Smooth muscle cell (in vitro differentiated cells): ENCODE results near the gene TRIO. TPM values are rescaled to one million over a fixed set of nuclear protein-coding genes. Genes with fewer than 3 reads are reported as not detected.

Experiments used
- DNase-seq: peaks from one replicate; lab custom pipeline; 2025; ENCODE audit not compliant: unreplicated experiment; lab: John Stamatoyannopoulos, UW
- H2AFZ ChIP-seq: fragments of 200-600 bp; sonication (generic); 2 replicates; pipeline ENCODE4 v1.6.0; 2016; ENCODE audit warnings: antibody characterized with exemption, low read depth, mild to moderate bottlenecking
- H3F3A ChIP-seq: fragments of 200-600 bp; sonication (generic); 2 replicates; pipeline ENCODE4 v1.6.0; 2017; ENCODE audit warnings: antibody characterized with exemption, low read depth
- H3K27ac ChIP-seq: fragments of 200-600 bp; sonication (generic); 2 replicates; pipeline ENCODE4 v1.5.1; 2016; ENCODE audit warnings: low read depth, mild to moderate bottlenecking
- H3K27me3 ChIP-seq: fragments of 200-600 bp; sonication (generic); 2 replicates; pipeline ENCODE4 v1.6.1; 2016; ENCODE audit warnings: low read depth, mild to moderate bottlenecking
- H3K36me3 ChIP-seq: fragments of 200-600 bp; sonication (generic); 2 replicates; pipeline ENCODE4 v1.5.1; 2016; ENCODE audit warnings: low read depth
- H3K4me1 ChIP-seq: fragments of 200-600 bp; sonication (generic); 2 replicates; pipeline ENCODE4 v1.5.1; 2016; ENCODE audit warnings: low read depth
- H3K4me2 ChIP-seq: fragments of 200-600 bp; sonication (generic); 2 replicates; pipeline ENCODE4 v1.6.0; 2016; ENCODE audit warnings: mild to moderate bottlenecking
- H3K4me3 ChIP-seq: fragments of 200-600 bp; sonication (generic); 2 replicates; pipeline ENCODE4 v1.5.1; 2016; ENCODE audit warnings: mild to moderate bottlenecking
- H3K79me2 ChIP-seq: fragments of 200-600 bp; sonication (generic); 2 replicates; pipeline ENCODE4 v1.6.0; 2016; ENCODE audit warnings: low read depth, mild to moderate bottlenecking
- H3K9ac ChIP-seq: fragments of 200-600 bp; sonication (generic); 2 replicates; pipeline ENCODE4 v1.6.0; 2016; ENCODE audit warnings: low read depth
- H3K9me3 ChIP-seq: fragments of 200-600 bp; sonication (generic); replicated peaks from 2 replicates; pipeline ENCODE4 v1.5.1; 2016; ENCODE audit warnings: low read depth
- H4K20me1 ChIP-seq: fragments of 200-600 bp; sonication (generic); 2 replicates; pipeline ENCODE4 v1.6.0; 2016; ENCODE audit warnings: low read depth
- CTCF ChIP-seq: fragments of 200-600 bp; sonication (generic); IDR thresholded peaks from 2 replicates; pipeline ENCODE4 v1.5.1; 2017; ENCODE audit warnings: borderline replicate concordance, mild to moderate bottlenecking, antibody characterized with exemption; ENCODE audit not compliant: insufficient read depth, poor library complexity, severe bottlenecking
- WGBS: methylation state at CpG from one replicate; pipeline ENCODE4 v1.1.7; 2016; ENCODE audit warnings: low lambda C conversion rate; 5-methylcytosine and 5-hydroxymethylcytosine counted together
- polyA plus RNA-seq: library from polyadenylated mRNA; unstranded; fragments of >200 nt; fragmentation: Nextera tagmentation; extraction: Ambion mirVana; gene quantifications from 2 replicates; pipeline ENCODE4 v1.2.1, GENCODE V29; 2016
- total RNA-seq: library from RNA; depleted of rRNA; stranded (reverse); fragments of >200 nt; gene quantifications from 2 replicates; pipeline ENCODE4 v1.2.3, GENCODE V29; 2014

Gene TRIO
- total and polyA plus RNA-seq, 2 experiments from 2014 or later: 10.2 to 118 TPM

GRCh38 chr5:14256756-14257393 lies 113.7 kb downstream of the TRIO start:
- Histone ChIP-seq H3K79me2 (peaks cover 100% of the 10 kb centered on the region), H3K4me3 (no peak overlapping the region), H4K20me1 (peaks cover 97% of the 10 kb centered on the region), H2AFZ (no peak overlapping the region), H3K4me2 (no peak overlapping the region), H3K9ac (no peak overlapping the region), H3K9me3 (no peaks in the 10 kb centered on the region), H3F3A (no peaks in the 10 kb centered on the region), H3K36me3 (no peaks in the 10 kb centered on the region), H3K27ac (no peak overlapping the region), H3K27me3 (no peaks in the 10 kb centered on the region), H3K4me1 (peaks cover 42% of the 10 kb centered on the region)
- no peak for DNase-seq
- 90% methylated on average over 11 of the region's 11 CpGs for WGBS
- no peak for TF ChIP-seq CTCF

- H3K27ac ChIP-seq: no peak overlapping the region
- TF ChIP-seq CTCF: no peak
- H3K4me3 ChIP-seq: no peak overlapping the region
- no peak overlapping the region for H2AFZ ChIP-seq
- peaks cover 42% of the 10 kb centered on the region for H3K4me1 ChIP-seq
- no peaks in the 10 kb centered on the region for H3F3A ChIP-seq
- WGBS: 83% methylated on average over 7 of the region's 7 CpGs
- H3K9me3 ChIP-seq: no peaks in the 10 kb centered on the region
- H3K36me3 ChIP-seq: no peaks in the 10 kb centered on the region
- no peak overlapping the region for H3K9ac ChIP-seq
- no peak overlapping the region for H3K4me2 ChIP-seq
- DNase-seq: no peak
- no peaks in the 10 kb centered on the region for H3K27me3 ChIP-seq
- H4K20me1 ChIP-seq: peaks cover 97% of the 10 kb centered on the region
- peaks cover 100% of the 10 kb centered on the region for H3K79me2 ChIP-seq
Measured at GRCh38 chr5:14257995-14258403, 114.9 kb downstream of the TRIO start.

GRCh38 chr5:14258840-14259239 lies 115.7 kb downstream of the TRIO start:
- Histone ChIP-seq H3K9me3 (no peaks in the 10 kb centered on the region), H3K4me1 (peaks cover 42% of the 10 kb centered on the region), H3K4me2 (peak overlapping the region; percentile 4), H3K27me3 (no peaks in the 10 kb centered on the region), H3K27ac (no peak overlapping the region), H3K36me3 (no peaks in the 10 kb centered on the region), H3F3A (no peaks in the 10 kb centered on the region), H3K9ac (no peak overlapping the region), H4K20me1 (peaks cover 97% of the 10 kb centered on the region), H2AFZ (no peak overlapping the region), H3K79me2 (peaks cover 100% of the 10 kb centered on the region), H3K4me3 (no peak overlapping the region)
- DNase-seq: no peak
- TF ChIP-seq CTCF: no peak
- 41% methylated on average over 11 of the region's 11 CpGs for WGBS

GRCh38 chr5:14260637-14261036 lies 117.5 kb downstream of the TRIO start:
- Histone ChIP-seq H4K20me1 (peaks cover 88% of the 10 kb centered on the region), H3K4me2 (no peak overlapping the region), H3F3A (no peaks in the 10 kb centered on the region), H3K9me3 (no peaks in the 10 kb centered on the region), H3K36me3 (no peaks in the 10 kb centered on the region), H3K4me3 (no peak overlapping the region), H3K4me1 (peaks cover 55% of the 10 kb centered on the region), H3K27me3 (no peaks in the 10 kb centered on the region), H2AFZ (no peak overlapping the region), H3K27ac (peak overlapping the region; percentile 20), H3K9ac (no peak overlapping the region), H3K79me2 (peaks cover 94% of the 10 kb centered on the region)
- no peak for DNase-seq
- TF ChIP-seq CTCF: no peak
- 28% methylated on average over 2 of the region's 2 CpGs for WGBS
